ENCODE data around the gene UMODL1. TPM values are rescaled to one million over a fixed set of nuclear protein-coding genes. Genes with fewer than 3 reads are reported as not detected.

The UMODL1 gene
- total RNA-seq, 2 experiments from 2014 or later, result 7.4 to 12.3 TPM

DNA sequence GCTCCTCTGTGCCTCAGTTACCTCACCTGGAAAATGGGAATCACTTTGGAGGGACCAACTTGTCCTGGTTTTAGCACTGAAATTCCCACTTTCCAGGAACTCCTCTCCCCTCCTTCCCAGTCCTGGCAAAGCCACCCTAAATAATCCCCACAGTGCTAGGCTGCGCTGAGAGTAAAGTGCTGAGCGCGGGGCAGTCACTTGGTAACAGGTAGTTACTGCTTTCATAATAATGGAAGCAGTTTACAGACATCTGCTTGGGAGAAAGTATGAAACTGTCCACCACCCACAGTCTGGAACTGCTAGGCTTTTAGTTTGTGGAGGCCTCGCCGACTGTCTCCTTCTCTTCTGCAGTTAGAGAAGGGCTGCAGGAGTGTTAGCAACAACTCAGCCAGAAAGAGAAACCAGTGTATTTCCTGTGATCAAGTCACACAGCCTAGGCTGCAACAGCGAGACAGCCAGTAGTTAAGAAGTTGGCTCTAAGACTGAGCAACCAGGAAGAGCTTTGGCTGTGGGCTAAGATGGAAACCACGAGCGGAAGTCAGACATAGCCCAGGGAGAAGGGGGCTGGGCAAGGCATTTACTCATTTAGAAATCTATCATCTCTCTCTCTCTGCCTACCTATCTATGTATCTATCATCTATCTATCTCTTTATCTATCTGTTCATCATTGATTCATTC lies 117.0 kb downstream of the UMODL1 start:
- DNase-seq (ENCODE audit: low spot score), result peak; percentile 96
- ChIA-PET POLR2A (interaction anchor here (1.0 to 3.7 kb wide), 16 partner anchors 11 to 349 kb away, joined by 3 to 28 read pairs (median 8); no protein-coding TSS in a partner anchor), CTCF (ENCODE audit: unreplicated experiment) (interaction anchor here (1.5 to 2.3 kb wide), 3 partner anchors 13 to 71 kb away, joined by 3 to 8 read pairs (median 6); no protein-coding TSS in a partner anchor)
- Histone ChIP-seq H3K36me3 (ENCODE audit: insufficient read depth, low read length) (peaks cover 14% of the 10 kb centered on the region; the same call in 1 of the 2 replicates), H3K4me1 (ENCODE audit: insufficient read depth, low read length, poor library complexity, severe bottlenecking) (peaks cover 68% of the 10 kb centered on the region), H2AFZ (ENCODE audit: low read length) (peak overlapping the region; percentile 64; the same call in 1 of the 2 replicates), H4K20me1 (ENCODE audit: insufficient read depth, low read length) (no peaks in the 10 kb centered on the region), H3K4me2 (ENCODE audit: low read length) (peak overlapping the region; percentile 80), H3K9me2 (ENCODE audit: insufficient read depth, low read length) (no peaks in the 10 kb centered on the region), H3K4me3 (ENCODE audit: low read depth, low read length, poor library complexity, severe bottlenecking) (peak overlapping the region; percentile 49), H3K79me2 (ENCODE audit: insufficient read depth, low read depth, low read length) (no peaks in the 10 kb centered on the region), H3K9me3 (ENCODE audit: low read length) (peaks cover 35% of the 10 kb centered on the region; the same call in 1 of the 2 replicates), H3K27ac (ENCODE audit: low read depth, low read length, poor library complexity, severe bottlenecking) (peak overlapping the region; percentile 98)
- no TSS peak for BruUV-seq (replicated peaks)
- intact Hi-C loops (cut with micrococcal nuclease; ENCODE audit: unreplicated experiment), result loop anchor here (1.0 to 2.0 kb wide), 4 partner anchors 33 to 71 kb away; no protein-coding TSS in a partner anchor
- TF ChIP-seq, protein P1, sequence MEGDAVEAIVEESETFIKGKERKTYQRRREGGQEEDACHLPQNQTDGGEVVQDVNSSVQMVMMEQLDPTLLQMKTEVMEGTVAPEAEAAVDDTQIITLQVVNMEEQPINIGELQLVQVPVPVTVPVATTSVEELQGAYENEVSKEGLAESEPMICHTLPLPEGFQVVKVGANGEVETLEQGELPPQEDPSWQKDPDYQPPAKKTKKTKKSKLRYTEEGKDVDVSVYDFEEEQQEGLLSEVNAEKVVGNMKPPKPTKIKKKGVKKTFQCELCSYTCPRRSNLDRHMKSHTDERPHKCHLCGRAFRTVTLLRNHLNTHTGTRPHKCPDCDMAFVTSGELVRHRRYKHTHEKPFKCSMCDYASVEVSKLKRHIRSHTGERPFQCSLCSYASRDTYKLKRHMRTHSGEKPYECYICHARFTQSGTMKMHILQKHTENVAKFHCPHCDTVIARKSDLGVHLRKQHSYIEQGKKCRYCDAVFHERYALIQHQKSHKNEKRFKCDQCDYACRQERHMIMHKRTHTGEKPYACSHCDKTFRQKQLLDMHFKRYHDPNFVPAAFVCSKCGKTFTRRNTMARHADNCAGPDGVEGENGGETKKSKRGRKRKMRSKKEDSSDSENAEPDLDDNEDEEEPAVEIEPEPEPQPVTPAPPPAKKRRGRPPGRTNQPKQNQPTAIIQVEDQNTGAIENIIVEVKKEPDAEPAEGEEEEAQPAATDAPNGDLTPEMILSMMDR (conservative IDR thresholded peaks at IDR 0.05; ENCODE audit: low read length), result no peak
- no peak for TF ChIP-seq EZH2phosphoT487 (IDR thresholded peaks at IDR 0.05; ENCODE audit: borderline replicate concordance, low read depth, low read length)

DNA sequence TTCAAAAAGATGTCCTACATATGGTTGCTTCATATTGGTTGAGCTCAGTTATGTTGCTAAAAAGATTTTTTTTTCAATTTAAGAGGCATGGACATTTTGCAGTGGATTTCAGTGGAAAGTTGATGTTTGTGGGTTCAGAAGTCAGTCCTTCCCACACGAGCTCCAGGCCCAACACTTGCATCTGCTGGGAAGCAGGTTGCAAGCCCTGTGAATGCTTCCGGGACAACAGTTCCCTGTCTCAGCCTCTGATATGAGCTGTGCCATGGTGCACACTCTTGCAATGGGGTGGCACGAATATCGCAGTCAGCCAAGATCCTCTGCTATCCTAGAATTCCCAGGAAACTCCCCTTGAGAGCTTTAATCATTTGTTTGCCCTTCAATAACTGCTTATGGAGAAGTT lies 117.5 kb downstream of the UMODL1 start:
- DNase-seq (ENCODE audit: low spot score), result peak; percentile 56
- Histone ChIP-seq H3K4me3 (ENCODE audit: low read depth, low read length, poor library complexity, severe bottlenecking) (peak overlapping the region; percentile 49), H3K79me2 (ENCODE audit: insufficient read depth, low read depth, low read length) (no peaks in the 10 kb centered on the region), H3K4me2 (ENCODE audit: low read length) (peak overlapping the region; percentile 80), H2AFZ (ENCODE audit: low read length) (peak overlapping the region; percentile 64; the same call in 1 of the 2 replicates), H3K9me2 (ENCODE audit: insufficient read depth, low read length) (no peaks in the 10 kb centered on the region), H4K20me1 (ENCODE audit: insufficient read depth, low read length) (no peaks in the 10 kb centered on the region), H3K36me3 (ENCODE audit: insufficient read depth, low read length) (peaks cover 14% of the 10 kb centered on the region; the same call in 1 of the 2 replicates), H3K9me3 (ENCODE audit: low read length) (peaks cover 31% of the 10 kb centered on the region; the same call in 1 of the 2 replicates), H3K27ac (ENCODE audit: low read depth, low read length, poor library complexity, severe bottlenecking) (peak overlapping the region; percentile 98), H3K4me1 (ENCODE audit: insufficient read depth, low read length, poor library complexity, severe bottlenecking) (peaks cover 73% of the 10 kb centered on the region)
- TF ChIP-seq, protein P1 (conservative IDR thresholded peaks at IDR 0.05; ENCODE audit: low read length), result no peak
- no peak for TF ChIP-seq EZH2phosphoT487 (IDR thresholded peaks at IDR 0.05; ENCODE audit: borderline replicate concordance, low read depth, low read length)
- BruUV-seq (replicated peaks), result TSS peak; percentile 86
- ChIA-PET CTCF (ENCODE audit: unreplicated experiment) (interaction anchor here (1.5 to 2.3 kb wide), 3 partner anchors 12 to 70 kb away, joined by 3 to 8 read pairs (median 6); no protein-coding TSS in a partner anchor), POLR2A (interaction anchor here (0.6 to 3.7 kb wide), 16 partner anchors 10 to 348 kb away, joined by 3 to 28 read pairs (median 8); no protein-coding TSS in a partner anchor)
- intact Hi-C loops (cut with micrococcal nuclease; ENCODE audit: unreplicated experiment), result loop anchor here (1.0 to 2.0 kb wide), 4 partner anchors 32 to 70 kb away; no protein-coding TSS in a partner anchor

Data from OCI-LY7 (cell line).